Activated CD4-positive, alpha-beta T cell treated with anti-CD3 and anti-CD28 coated beads, Interleukin-10, Interleukin-2, amounts not matched to agents 100 ng/mL and 50 ng/mL, durations not matched to agents 16 hours and 8 hours (primary cell): Measurements from ENCODE around the gene ABCE1.
"Not testable (repeated sequence)": the region's sequence is repeated elsewhere in the genome, so short reads cannot be mapped to it uniquely, and the experiment has no call there.

Experiments used
- DNase-seq: peaks from one replicate; pipeline ENCODE4 v3.0.0-alpha.2; 2020

ABCE1 gene

GRCh38 chr4:145103496-145103895, 5.4 kb downstream of the ABCE1 start:
- DNase-seq = no peak

- DNase-seq = no peak
Measured at GRCh38 chr4:145107126-145107525, 9.0 kb downstream of the ABCE1 start.

GRCh38 chr4:145108128-145108527, 10.0 kb downstream of the ABCE1 start:
- no peak for DNase-seq

GRCh38 chr4:145125396-145125795, 27.3 kb downstream of the ABCE1 start:
- no peak for DNase-seq

- no peak for DNase-seq
Measured at GRCh38 chr4:145130130-145130529, 32.0 kb downstream of the ABCE1 start.

GRCh38 chr4:145130788-145131399, 32.8 kb downstream of the ABCE1 start:
- peak; percentile 38 for DNase-seq

GRCh38 chr4:145131848-145132247, 33.7 kb downstream of the ABCE1 start:
- no peak for DNase-seq

- peak; percentile 66 for DNase-seq
Measured at GRCh38 chr4:145132511-145133098, 34.5 kb downstream of the ABCE1 start.

GRCh38 chr4:145136219-145136618, 38.1 kb downstream of the ABCE1 start:
- DNase-seq = not testable (repeated sequence)

- DNase-seq = no peak
Measured at GRCh38 chr4:145148980-145149379, 50.9 kb downstream of the ABCE1 start.

GRCh38 chr4:145153181-145153903, 55.2 kb downstream of the ABCE1 start:
- no peak for DNase-seq

GRCh38 chr4:145153904-145154298, 55.8 kb downstream of the ABCE1 start:
- no peak for DNase-seq

- DNase-seq = peak; percentile 21
Measured at GRCh38 chr4:145154573-145154972, 56.5 kb downstream of the ABCE1 start.

GRCh38 chr4:145155268-145155870, 57.3 kb downstream of the ABCE1 start:
- DNase-seq = no peak

- DNase-seq = no peak
Measured at GRCh38 chr4:145156986-145157385, 58.9 kb downstream of the ABCE1 start.

GRCh38 chr4:145161549-145161948, 63.4 kb downstream of the ABCE1 start:
- DNase-seq = no peak

- DNase-seq = no peak
Measured at GRCh38 chr4:145167887-145168286, 69.8 kb downstream of the ABCE1 start.

- no peak for DNase-seq
Measured at GRCh38 chr4:145168581-145169187, 70.6 kb downstream of the ABCE1 start.

GRCh38 chr4:145170223-145170622, 72.1 kb downstream of the ABCE1 start:
- no peak for DNase-seq

- DNase-seq = no peak
Measured at GRCh38 chr4:145171911-145172310, 73.8 kb downstream of the ABCE1 start.

- peak; percentile 57 for DNase-seq
Measured at GRCh38 chr4:145176641-145177432, 78.7 kb downstream of the ABCE1 start.

- peak; percentile 23 for DNase-seq
Measured at GRCh38 chr4:145177511-145177905, 79.4 kb downstream of the ABCE1 start.
